Memory B cell (primary cell): ENCODE results near the gene MUSTN1.

Experiments
- ATAC-seq: fragments of 150-1000 bp; cut with Tn5 transposase; 2 replicates; pipeline ENCODE4 v1.10.0; 2021; ENCODE audit warnings: low read depth, mild to moderate bottlenecking, moderate library complexity
- DNase-seq, 2 donors: peaks; one replicate each; pipeline ENCODE4 v3.0.0; 2022; ENCODE audit warnings: low spot score in 2 of 2
- H3K27ac Mint-ChIP-seq: one replicate; pipeline ENCODE4 v1.8.0; 2022; ENCODE audit warnings: mild to moderate bottlenecking, moderate library complexity, mixed read lengths
- H3K27me3 Mint-ChIP-seq: one replicate; pipeline ENCODE4 v1.8.0; 2022; ENCODE audit warnings: mixed read lengths
- H3K36me3 Mint-ChIP-seq: one replicate; pipeline ENCODE4 v1.8.0; 2022; ENCODE audit warnings: mild to moderate bottlenecking, mixed read lengths
- H3K4me1 Mint-ChIP-seq: one replicate; pipeline ENCODE4 v1.8.0; 2022; ENCODE audit warnings: mixed read lengths
- H3K4me3 Mint-ChIP-seq: one replicate; pipeline ENCODE4 v1.8.0; 2022; ENCODE audit warnings: mild to moderate bottlenecking, moderate library complexity, mixed read lengths
- H3K9me3 Mint-ChIP-seq: one replicate; pipeline ENCODE4 v1.8.0; 2022; ENCODE audit warnings: mixed read lengths

The MUSTN1 gene

GRCh38 chr3:52834871-52835501 lies at the start of gene MUSTN1:
MUSTN1 (minus strand) TSS chr3:52835019; CDS start chr3:52834948, 71 bp downstream.
- H3K4me3 Mint-ChIP-seq, result no peak within 1 kb of the TSS
- no peak within 1 kb of the TSS for H3K27ac Mint-ChIP-seq
- DNase-seq (no peak), ATAC-seq (no peak)
- H3K4me1 Mint-ChIP-seq, result peaks cover 5% of the 10 kb centered on the region
- no peaks in the 10 kb centered on the region for H3K27me3 Mint-ChIP-seq
- H3K9me3 Mint-ChIP-seq, result no peaks in the 10 kb centered on the region
- peaks cover 7% of the 10 kb centered on the region for H3K36me3 Mint-ChIP-seq

DNA sequence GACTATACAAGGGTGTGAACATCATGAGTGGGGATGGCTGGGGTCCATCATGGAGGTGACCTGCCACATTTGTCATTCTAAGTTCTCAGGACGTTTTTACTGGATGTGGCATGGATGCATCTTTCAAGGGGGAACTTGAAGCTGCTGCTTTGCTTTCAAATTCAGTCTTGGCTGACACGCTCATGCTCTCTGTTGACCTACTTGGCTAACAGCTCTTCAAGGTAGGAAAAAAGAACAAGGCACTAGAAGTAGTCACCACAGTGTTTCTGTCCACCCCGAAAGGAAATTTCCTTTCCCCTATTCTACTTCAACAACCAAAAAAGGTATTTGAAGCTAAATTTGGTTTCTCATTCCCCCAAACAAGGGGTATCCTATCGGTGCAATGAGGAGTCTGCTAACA lies 47.6 kb upstream of the MUSTN1 start:
- peaks cover 8% of the 10 kb centered on the region for H3K4me1 Mint-ChIP-seq
- ATAC-seq, result no peak
- no peak overlapping the region for H3K4me3 Mint-ChIP-seq
- H3K27ac Mint-ChIP-seq, result no peak overlapping the region
- DNase-seq, result no peak
- no peaks in the 10 kb centered on the region for H3K9me3 Mint-ChIP-seq
- H3K27me3 Mint-ChIP-seq, result no peaks in the 10 kb centered on the region
- H3K36me3 Mint-ChIP-seq, result peaks cover 21% of the 10 kb centered on the region

- Mint-ChIP-seq H3K4me3 (no peak overlapping the region), H3K27ac (no peak overlapping the region), H3K9me3 (no peaks in the 10 kb centered on the region), H3K4me1 (peaks cover 11% of the 10 kb centered on the region), H3K36me3 (peaks cover 21% of the 10 kb centered on the region), H3K27me3 (no peaks in the 10 kb centered on the region)
- no peak for ATAC-seq
- DNase-seq, result no peak
Observed at GRCh38 chr3:52881871-52882270, 47.1 kb upstream of the MUSTN1 start.

GRCh38 chr3:52880474-52880873 lies 45.7 kb upstream of the MUSTN1 start:
- Mint-ChIP-seq H3K27me3 (no peaks in the 10 kb centered on the region), H3K9me3 (no peaks in the 10 kb centered on the region), H3K36me3 (peaks cover 14% of the 10 kb centered on the region), H3K27ac (no peak overlapping the region), H3K4me1 (peaks cover 17% of the 10 kb centered on the region), H3K4me3 (no peak overlapping the region)
- ATAC-seq (no peak), DNase-seq (no peak)

- no peak for ATAC-seq
- Mint-ChIP-seq H3K27ac (no peak overlapping the region), H3K4me3 (no peak overlapping the region)
Observed at GRCh38 chr3:52880047-52880446, 45.2 kb upstream of the MUSTN1 start.

DNA sequence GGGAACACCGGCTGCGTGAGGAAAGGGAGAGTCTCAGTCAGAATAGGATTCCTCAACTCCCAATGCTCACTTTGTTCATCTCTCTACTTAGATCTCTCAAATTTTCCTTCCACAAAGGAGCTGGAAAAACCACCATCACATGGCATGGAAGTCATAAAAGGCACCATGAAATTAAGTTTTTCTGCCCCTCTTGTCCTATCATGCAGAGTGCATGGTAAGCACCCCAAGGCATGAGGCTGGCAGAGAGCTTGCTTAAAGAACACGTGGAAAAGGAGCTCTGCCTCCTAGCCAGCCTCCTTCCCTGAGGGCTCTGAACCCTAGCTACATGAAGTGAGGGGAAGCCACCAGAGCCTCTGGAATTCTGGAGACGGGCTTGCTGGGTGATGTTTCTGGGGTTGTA lies 44.8 kb upstream of the MUSTN1 start:
- Mint-ChIP-seq H3K27ac (no peak overlapping the region), H3K9me3 (no peaks in the 10 kb centered on the region)

More at GRCh38 chr3:52880047-52880446, 45.2 kb upstream of the MUSTN1 start:
- Mint-ChIP-seq H3K9me3 (no peaks in the 10 kb centered on the region), H3K4me1 (peaks cover 20% of the 10 kb centered on the region), H3K27me3 (no peaks in the 10 kb centered on the region), H3K36me3 (peaks cover 11% of the 10 kb centered on the region)
- DNase-seq, result no peak

DNA sequence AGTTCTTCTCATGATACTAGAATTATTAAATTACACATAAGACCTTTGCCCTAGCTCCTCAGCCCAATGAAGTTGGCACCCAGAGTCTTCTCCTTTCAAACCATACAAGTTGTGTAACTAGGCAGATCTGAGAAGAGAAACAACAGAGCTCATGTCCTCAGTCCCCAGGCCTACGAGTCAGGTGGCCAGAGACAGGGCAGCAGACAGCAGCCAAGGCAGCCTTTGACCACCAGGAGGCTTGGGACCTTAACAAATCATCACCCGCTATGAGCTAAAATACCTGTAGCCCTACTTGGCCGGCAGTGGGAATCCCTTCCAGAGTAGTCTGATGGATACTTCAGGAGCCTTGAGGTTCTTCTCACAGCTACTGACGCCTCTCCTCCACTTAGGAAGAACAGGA lies 44.3 kb upstream of the MUSTN1 start:
- DNase-seq (no peak), ATAC-seq (no peak)
- peaks cover 21% of the 10 kb centered on the region for H3K4me1 Mint-ChIP-seq
- H3K9me3 Mint-ChIP-seq, result no peaks in the 10 kb centered on the region
- H3K4me3 Mint-ChIP-seq, result no peak overlapping the region
- no peaks in the 10 kb centered on the region for H3K27me3 Mint-ChIP-seq
- H3K36me3 Mint-ChIP-seq, result peaks cover 9% of the 10 kb centered on the region
- no peak overlapping the region for H3K27ac Mint-ChIP-seq

More for the DNA sequence above, 44.8 kb upstream of the MUSTN1 start:
- Mint-ChIP-seq H3K4me3 (no peak overlapping the region), H3K36me3 (peaks cover 9% of the 10 kb centered on the region), H3K27me3 (no peaks in the 10 kb centered on the region), H3K4me1 (peaks cover 21% of the 10 kb centered on the region)
- no peak for ATAC-seq
- DNase-seq, result no peak

GRCh38 chr3:52877085-52877484 lies 42.3 kb upstream of the MUSTN1 start:
- H3K4me1 Mint-ChIP-seq, result peaks cover 17% of the 10 kb centered on the region
- H3K27me3 Mint-ChIP-seq, result no peaks in the 10 kb centered on the region

GRCh38 chr3:52874864-52875587 lies 40.2 kb upstream of the MUSTN1 start:
- Mint-ChIP-seq H3K27me3 (no peaks in the 10 kb centered on the region), H3K4me3 (no peak overlapping the region), H3K27ac (no peak overlapping the region), H3K9me3 (no peaks in the 10 kb centered on the region), H3K36me3 (peaks cover 9% of the 10 kb centered on the region), H3K4me1 (peaks cover 15% of the 10 kb centered on the region)
- no peak for ATAC-seq
- DNase-seq, result no peak

More at GRCh38 chr3:52877085-52877484, 42.3 kb upstream of the MUSTN1 start:
- no peak overlapping the region for H3K4me3 Mint-ChIP-seq
- peaks cover 8% of the 10 kb centered on the region for H3K36me3 Mint-ChIP-seq
- DNase-seq (no peak), ATAC-seq (no peak)
- no peaks in the 10 kb centered on the region for H3K9me3 Mint-ChIP-seq
- H3K27ac Mint-ChIP-seq, result no peak overlapping the region

GRCh38 chr3:52874160-52874701 lies 39.4 kb upstream of the MUSTN1 start:
- Mint-ChIP-seq H3K27ac (no peak overlapping the region), H3K4me1 (peaks cover 15% of the 10 kb centered on the region)
- no peak for DNase-seq

GRCh38 chr3:52873433-52874159 lies 38.8 kb upstream of the MUSTN1 start:
- Mint-ChIP-seq H3K4me1 (peaks cover 15% of the 10 kb centered on the region), H3K9me3 (no peaks in the 10 kb centered on the region)
- no peak for DNase-seq

More at GRCh38 chr3:52874160-52874701, 39.4 kb upstream of the MUSTN1 start:
- no peak for ATAC-seq
- H3K36me3 Mint-ChIP-seq, result peaks cover 8% of the 10 kb centered on the region
- no peaks in the 10 kb centered on the region for H3K9me3 Mint-ChIP-seq
- no peaks in the 10 kb centered on the region for H3K27me3 Mint-ChIP-seq
- no peak overlapping the region for H3K4me3 Mint-ChIP-seq

DNA sequence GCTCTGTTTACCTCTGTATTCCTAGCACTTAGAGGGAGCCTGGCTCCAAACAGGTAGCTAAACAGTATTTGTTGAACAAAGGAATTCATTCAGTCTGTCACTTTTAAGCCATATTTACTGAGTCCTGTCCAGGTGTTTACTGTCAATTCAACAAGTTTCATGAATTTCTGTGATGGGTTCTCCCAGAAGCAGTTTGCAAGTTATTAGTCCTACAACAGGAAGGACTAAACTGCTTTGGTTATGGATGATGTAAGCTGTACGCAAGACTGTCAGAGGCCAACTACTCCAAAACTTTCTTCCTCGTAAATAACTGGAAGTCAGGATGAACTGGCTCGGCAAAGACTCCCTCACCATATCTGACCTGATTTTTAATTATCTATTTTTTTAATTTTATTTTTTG lies 37.4 kb upstream of the MUSTN1 start:
- no peak for ATAC-seq
- no peak overlapping the region for H3K27ac Mint-ChIP-seq
- peaks cover 15% of the 10 kb centered on the region for H3K4me1 Mint-ChIP-seq
- H3K27me3 Mint-ChIP-seq, result no peaks in the 10 kb centered on the region
- DNase-seq, result no peak
- no peaks in the 10 kb centered on the region for H3K9me3 Mint-ChIP-seq
- H3K36me3 Mint-ChIP-seq, result peaks cover 15% of the 10 kb centered on the region
- H3K4me3 Mint-ChIP-seq, result no peak overlapping the region

More at GRCh38 chr3:52873433-52874159, 38.8 kb upstream of the MUSTN1 start:
- Mint-ChIP-seq H3K4me3 (no peak overlapping the region), H3K27ac (no peak overlapping the region), H3K36me3 (peaks cover 11% of the 10 kb centered on the region), H3K27me3 (no peaks in the 10 kb centered on the region)
- ATAC-seq, result no peak

GRCh38 chr3:52871761-52872160 lies 36.9 kb upstream of the MUSTN1 start:
- Mint-ChIP-seq H3K4me1 (peaks cover 12% of the 10 kb centered on the region), H3K27ac (no peak overlapping the region)

DNA sequence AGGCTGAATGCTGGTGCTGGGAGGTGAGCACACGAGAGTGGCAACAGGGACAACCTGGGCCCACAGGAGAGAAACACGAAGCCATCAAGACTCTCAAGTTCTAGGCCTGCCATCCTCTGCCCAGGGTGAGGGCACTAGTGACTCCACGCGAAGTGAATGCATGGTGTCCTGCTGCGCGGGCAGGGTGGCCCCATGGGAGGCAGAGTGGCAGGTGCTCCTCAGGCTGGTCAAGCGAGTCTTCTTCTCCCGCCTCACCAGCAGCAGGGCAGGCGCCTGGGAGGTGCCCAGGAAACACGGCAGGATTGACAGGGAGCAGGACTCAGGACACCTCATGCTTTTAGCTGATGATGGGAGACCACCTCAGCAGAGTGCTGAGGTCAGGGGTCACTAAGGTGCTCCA lies 35.7 kb upstream of the MUSTN1 start:
- H3K36me3 Mint-ChIP-seq, result peaks cover 24% of the 10 kb centered on the region
- DNase-seq, result no peak
- no peak overlapping the region for H3K4me3 Mint-ChIP-seq
- no peak overlapping the region for H3K27ac Mint-ChIP-seq
- H3K4me1 Mint-ChIP-seq, result peaks cover 7% of the 10 kb centered on the region
- H3K9me3 Mint-ChIP-seq, result peaks cover 1% of the 10 kb centered on the region
- no peaks in the 10 kb centered on the region for H3K27me3 Mint-ChIP-seq
- no peak for ATAC-seq

More at GRCh38 chr3:52871761-52872160, 36.9 kb upstream of the MUSTN1 start:
- DNase-seq (no peak), ATAC-seq (no peak)
- H3K36me3 Mint-ChIP-seq, result peaks cover 15% of the 10 kb centered on the region
- no peak overlapping the region for H3K4me3 Mint-ChIP-seq
- H3K9me3 Mint-ChIP-seq, result no peaks in the 10 kb centered on the region
- H3K27me3 Mint-ChIP-seq, result no peaks in the 10 kb centered on the region
